Measurements from ENCODE around the gene MAP1B. TPM values are rescaled to one million over a fixed set of nuclear protein-coding genes. Genes with fewer than 3 reads are reported as not detected.

The MAP1B gene
- total RNA-seq, 1 donor, result 164 TPM

DNA sequence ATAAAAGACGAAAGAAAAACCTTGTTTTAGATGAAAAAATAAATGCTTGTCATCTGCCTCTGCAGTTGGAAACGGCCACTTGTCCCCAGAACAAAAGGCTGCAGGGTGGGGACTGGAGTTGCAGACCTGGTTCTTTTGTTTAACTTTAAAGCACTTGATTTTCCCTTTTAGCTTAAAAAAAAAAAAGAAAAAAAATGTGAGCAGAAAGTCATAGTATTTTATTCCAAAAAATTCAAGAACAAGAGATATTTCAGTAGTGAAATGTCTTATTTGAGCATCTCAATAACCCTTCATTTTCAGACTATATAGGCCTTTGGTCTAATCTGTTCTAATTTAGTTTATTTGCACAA is 1.8 kb downstream of the MAP1B start:
- H4K20me1 ChIP-seq (ENCODE audit: insufficient read depth, low read length), result peaks cover 31% of the 10 kb centered on the region
- H3K4me1 ChIP-seq (ENCODE audit: insufficient read depth, low read length), result peaks cover 32% of the 10 kb centered on the region
- no peak for DNase-seq (ENCODE audit: insufficient read length, low spot score, missing footprints)
- no peaks in the 10 kb centered on the region for H3K27me3 ChIP-seq (ENCODE audit: insufficient read depth, low read length)
- TF ChIP-seq, protein P1, sequence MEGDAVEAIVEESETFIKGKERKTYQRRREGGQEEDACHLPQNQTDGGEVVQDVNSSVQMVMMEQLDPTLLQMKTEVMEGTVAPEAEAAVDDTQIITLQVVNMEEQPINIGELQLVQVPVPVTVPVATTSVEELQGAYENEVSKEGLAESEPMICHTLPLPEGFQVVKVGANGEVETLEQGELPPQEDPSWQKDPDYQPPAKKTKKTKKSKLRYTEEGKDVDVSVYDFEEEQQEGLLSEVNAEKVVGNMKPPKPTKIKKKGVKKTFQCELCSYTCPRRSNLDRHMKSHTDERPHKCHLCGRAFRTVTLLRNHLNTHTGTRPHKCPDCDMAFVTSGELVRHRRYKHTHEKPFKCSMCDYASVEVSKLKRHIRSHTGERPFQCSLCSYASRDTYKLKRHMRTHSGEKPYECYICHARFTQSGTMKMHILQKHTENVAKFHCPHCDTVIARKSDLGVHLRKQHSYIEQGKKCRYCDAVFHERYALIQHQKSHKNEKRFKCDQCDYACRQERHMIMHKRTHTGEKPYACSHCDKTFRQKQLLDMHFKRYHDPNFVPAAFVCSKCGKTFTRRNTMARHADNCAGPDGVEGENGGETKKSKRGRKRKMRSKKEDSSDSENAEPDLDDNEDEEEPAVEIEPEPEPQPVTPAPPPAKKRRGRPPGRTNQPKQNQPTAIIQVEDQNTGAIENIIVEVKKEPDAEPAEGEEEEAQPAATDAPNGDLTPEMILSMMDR (IDR thresholded peaks at IDR 0.05; ENCODE audit: extremely low read depth, low read depth, low read length), result no peak
- peaks cover 66% of the 10 kb centered on the region for H3K79me2 ChIP-seq (ENCODE audit: insufficient read depth, low read length)
- no peaks in the 10 kb centered on the region for H3K9me3 ChIP-seq (ENCODE audit: low read depth, low read length)
- H3K4me3 ChIP-seq (ENCODE audit: insufficient read depth, low read length), result peak overlapping the region; percentile 95
- H3K27ac ChIP-seq (ENCODE audit: low read depth, low read length), result no peak overlapping the region
- H3K4me2 ChIP-seq (ENCODE audit: insufficient read depth, low read length), result peak overlapping the region; percentile 89
- no peak overlapping the region for H2AFZ ChIP-seq (ENCODE audit: low read length)
- H3K36me3 ChIP-seq (ENCODE audit: insufficient read depth, low read length), result peaks cover 22% of the 10 kb centered on the region

DNA sequence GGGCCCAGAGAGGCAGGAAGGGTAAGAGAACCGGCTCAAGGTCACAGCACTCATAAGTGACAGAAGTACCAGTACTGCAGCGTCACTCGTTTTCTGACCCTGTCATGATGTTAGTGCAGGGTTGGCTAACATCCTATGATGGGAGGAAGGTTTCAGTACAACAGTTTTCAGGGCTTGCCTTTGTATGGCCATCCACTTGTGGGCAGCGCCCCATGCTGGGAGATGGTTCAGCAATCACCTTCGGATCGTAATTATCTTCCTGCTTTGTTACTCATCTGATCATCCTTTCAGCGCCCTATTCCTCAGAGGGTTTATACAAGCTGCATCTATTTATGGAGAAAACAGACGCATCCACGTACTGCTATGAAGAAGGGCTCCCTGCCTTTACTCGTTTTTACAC is 2.4 kb downstream of the MAP1B start:
- peaks cover 72% of the 10 kb centered on the region for H3K79me2 ChIP-seq (ENCODE audit: insufficient read depth, low read length)
- H3K27me3 ChIP-seq (ENCODE audit: insufficient read depth, low read length), result no peaks in the 10 kb centered on the region
- peak overlapping the region; percentile 95 for H3K4me3 ChIP-seq (ENCODE audit: insufficient read depth, low read length)
- peaks cover 27% of the 10 kb centered on the region for H3K36me3 ChIP-seq (ENCODE audit: insufficient read depth, low read length)
- H3K4me2 ChIP-seq (ENCODE audit: insufficient read depth, low read length), result peak overlapping the region; percentile 89
- TF ChIP-seq, protein P1 (IDR thresholded peaks at IDR 0.05; ENCODE audit: extremely low read depth, low read depth, low read length), result peak; percentile 17
- no peak overlapping the region for H2AFZ ChIP-seq (ENCODE audit: low read length)
- DNase-seq (ENCODE audit: insufficient read length, low spot score, missing footprints), result no peak
- no peaks in the 10 kb centered on the region for H3K9me3 ChIP-seq (ENCODE audit: low read depth, low read length)
- H3K4me1 ChIP-seq (ENCODE audit: insufficient read depth, low read length), result peaks cover 32% of the 10 kb centered on the region
- peaks cover 37% of the 10 kb centered on the region for H4K20me1 ChIP-seq (ENCODE audit: insufficient read depth, low read length)
- H3K27ac ChIP-seq (ENCODE audit: low read depth, low read length), result no peak overlapping the region

DNA sequence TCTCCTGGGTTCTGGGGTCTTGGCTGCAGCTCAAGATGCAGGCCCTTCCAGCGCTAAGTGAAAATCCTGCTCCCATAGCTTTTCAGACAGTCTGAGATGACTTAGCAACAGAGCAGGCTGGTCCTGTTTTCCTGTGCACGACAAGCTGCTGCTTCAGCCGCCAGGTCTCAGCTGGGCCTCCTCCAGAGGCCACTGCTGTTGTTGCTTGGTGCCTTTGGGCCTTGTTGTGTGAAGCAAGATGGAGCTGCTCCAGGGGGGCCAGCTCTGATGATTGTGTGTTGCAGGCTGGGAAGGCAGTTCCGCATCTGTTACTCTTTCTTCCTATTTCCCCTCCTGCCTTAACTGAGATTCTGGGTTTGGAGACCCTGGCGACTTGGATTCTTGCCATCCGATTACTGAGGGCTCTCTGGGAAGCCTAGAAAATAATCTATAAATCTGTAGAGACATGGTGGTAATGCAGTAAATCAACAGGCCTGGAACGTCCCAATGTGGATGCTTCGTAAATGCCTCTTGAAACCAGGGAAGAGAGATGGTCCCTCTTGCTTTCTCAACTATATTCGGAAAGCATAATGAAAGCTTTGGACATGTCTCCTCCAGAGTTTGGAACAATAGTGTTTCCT is 3.2 kb downstream of the MAP1B start:
- TF ChIP-seq, protein P1 (IDR thresholded peaks at IDR 0.05; ENCODE audit: extremely low read depth, low read depth, low read length), result no peak
- Histone ChIP-seq H3K27ac (ENCODE audit: low read depth, low read length) (peak overlapping the region; percentile 15), H3K27me3 (ENCODE audit: insufficient read depth, low read length) (no peaks in the 10 kb centered on the region), H3K4me3 (ENCODE audit: insufficient read depth, low read length) (peak overlapping the region; percentile 95), H4K20me1 (ENCODE audit: insufficient read depth, low read length) (peaks cover 40% of the 10 kb centered on the region), H3K4me1 (ENCODE audit: insufficient read depth, low read length) (peaks cover 32% of the 10 kb centered on the region), H3K36me3 (ENCODE audit: insufficient read depth, low read length) (peaks cover 31% of the 10 kb centered on the region), H3K4me2 (ENCODE audit: insufficient read depth, low read length) (peak overlapping the region; percentile 89), H3K79me2 (ENCODE audit: insufficient read depth, low read length) (peaks cover 81% of the 10 kb centered on the region), H3K9me3 (ENCODE audit: low read depth, low read length) (no peaks in the 10 kb centered on the region), H2AFZ (ENCODE audit: low read length) (no peak overlapping the region)
- no peak for DNase-seq (ENCODE audit: insufficient read length, low spot score, missing footprints)

DNA sequence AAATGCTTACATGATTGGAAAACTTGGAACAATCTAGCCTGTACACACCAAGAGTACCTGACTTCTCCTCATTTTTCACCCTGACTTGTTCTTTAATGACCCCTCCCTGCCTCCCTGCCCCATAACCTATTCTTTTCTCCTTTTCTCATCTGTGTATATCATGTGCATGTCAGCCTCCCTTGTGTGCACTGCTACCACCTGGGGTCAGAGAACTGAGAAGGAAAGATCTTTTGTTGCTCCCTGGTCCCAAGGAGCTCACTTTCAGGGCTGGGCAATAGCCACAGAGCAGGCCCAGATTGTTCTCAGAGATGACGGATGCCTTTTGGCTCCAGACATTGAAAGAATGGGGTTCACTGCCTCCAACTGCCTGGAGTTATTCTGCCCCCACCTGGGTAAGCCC is 5.1 kb downstream of the MAP1B start:
- TF ChIP-seq, protein P1 (IDR thresholded peaks at IDR 0.05; ENCODE audit: extremely low read depth, low read depth, low read length), result no peak
- no peak for DNase-seq (ENCODE audit: insufficient read length, low spot score, missing footprints)
- H3K79me2 ChIP-seq (ENCODE audit: insufficient read depth, low read length), result peaks cover 98% of the 10 kb centered on the region
- no peak overlapping the region for H2AFZ ChIP-seq (ENCODE audit: low read length)
- no peak overlapping the region for H3K27ac ChIP-seq (ENCODE audit: low read depth, low read length)
- H3K9me3 ChIP-seq (ENCODE audit: low read depth, low read length), result no peaks in the 10 kb centered on the region
- H3K4me1 ChIP-seq (ENCODE audit: insufficient read depth, low read length), result peaks cover 29% of the 10 kb centered on the region
- H3K4me3 ChIP-seq (ENCODE audit: insufficient read depth, low read length), result no peak overlapping the region
- peaks cover 40% of the 10 kb centered on the region for H4K20me1 ChIP-seq (ENCODE audit: insufficient read depth, low read length)
- no peaks in the 10 kb centered on the region for H3K27me3 ChIP-seq (ENCODE audit: insufficient read depth, low read length)
- H3K36me3 ChIP-seq (ENCODE audit: insufficient read depth, low read length), result peaks cover 48% of the 10 kb centered on the region
- H3K4me2 ChIP-seq (ENCODE audit: insufficient read depth, low read length), result no peak overlapping the region
